Lower leg skin (tissue), 4 donors: ENCODE data around the gene KRTAP17-1. TPM values are rescaled to one million over a fixed set of nuclear protein-coding genes. Genes with fewer than 3 reads are reported as not detected.

Experiments used
- DNase-seq, 2 donors: peaks; one replicate each; pipeline ENCODE4 v3.0.0-alpha.2; 2019; ENCODE audit warnings: low spot score in 2 of 2
- H3K4me3 ChIP-seq: fragments of 200-600 bp; sonication (generic); 2 replicates; pipeline ENCODE4 v1.5.1; 2017; ENCODE audit warnings: mild to moderate bottlenecking, low read depth; ENCODE audit not compliant: poor library complexity, severe bottlenecking
- POLR2A ChIP-seq, 2 donors: fragments of 450-650 bp; IDR thresholded peaks; one replicate each; pipeline ENCODE4 v1.6.1; 2016 to 2017; ENCODE audit warnings: antibody characterized with exemption in 2 of 2, mild to moderate bottlenecking in 1 of 2, moderate library complexity in 1 of 2
- WGBS, 2 donors: methylation state at CpG; one replicate each; pipeline ENCODE4 v1.1.5; 2018; 5-methylcytosine and 5-hydroxymethylcytosine counted together
- intact Hi-C: fragments of 100-400 bp; cut with DNase I; formaldehyde crosslinking; loops from one replicate; pipeline ENCODE4 v1.15.0; 2023; ENCODE audit warnings: low total_unique reads
- total RNA-seq, 4 donors: library from RNA; depleted of rRNA; stranded (reverse); fragments of >200 nt; gene quantifications; one replicate each; pipeline ENCODE4 v1.1.0, GENCODE V29; 2016
- TF ChIP-seq, protein P1 (sequence below), 3 donors: fragments of 450-650 bp; IDR thresholded peaks; one replicate each; pipeline ENCODE4 v1.5.1; 2016; ENCODE audit warnings: antibody characterized with exemption in 3 of 3, mild to moderate bottlenecking in 3 of 3, moderate library complexity in 2 of 3

Gene KRTAP17-1, protein sequence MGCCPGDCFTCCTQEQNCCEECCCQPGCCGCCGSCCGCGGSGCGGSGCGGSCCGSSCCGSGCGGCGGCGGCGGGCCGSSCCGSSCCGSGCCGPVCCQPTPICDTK
- 10 to 100 TPM in 1 of 4 donors, 1 to 10 TPM in 1, not detected in 2; 1.3 to 38.6 TPM for total RNA-seq

GRCh38 chr17:41315204-41315794 is at the start of gene KRTAP17-1:
Gene KRTAP17-1, minus strand, starts transcription at chr17:41315710. Its CDS starts 60 bp downstream, at chr17:41315650.
- peak in 1 of 2 donors; percentile 76 for DNase-seq
- 80 to 84% methylated on average over 18 to 24 of the region's 24 CpGs for WGBS, 2 donors
- intact Hi-C loops, result no loop called here
- no peak within 1 kb of the TSS for H3K4me3 ChIP-seq
- TF ChIP-seq POLR2A (IDR thresholded peaks at IDR 0.05), result no peak
- TF ChIP-seq, protein P1, sequence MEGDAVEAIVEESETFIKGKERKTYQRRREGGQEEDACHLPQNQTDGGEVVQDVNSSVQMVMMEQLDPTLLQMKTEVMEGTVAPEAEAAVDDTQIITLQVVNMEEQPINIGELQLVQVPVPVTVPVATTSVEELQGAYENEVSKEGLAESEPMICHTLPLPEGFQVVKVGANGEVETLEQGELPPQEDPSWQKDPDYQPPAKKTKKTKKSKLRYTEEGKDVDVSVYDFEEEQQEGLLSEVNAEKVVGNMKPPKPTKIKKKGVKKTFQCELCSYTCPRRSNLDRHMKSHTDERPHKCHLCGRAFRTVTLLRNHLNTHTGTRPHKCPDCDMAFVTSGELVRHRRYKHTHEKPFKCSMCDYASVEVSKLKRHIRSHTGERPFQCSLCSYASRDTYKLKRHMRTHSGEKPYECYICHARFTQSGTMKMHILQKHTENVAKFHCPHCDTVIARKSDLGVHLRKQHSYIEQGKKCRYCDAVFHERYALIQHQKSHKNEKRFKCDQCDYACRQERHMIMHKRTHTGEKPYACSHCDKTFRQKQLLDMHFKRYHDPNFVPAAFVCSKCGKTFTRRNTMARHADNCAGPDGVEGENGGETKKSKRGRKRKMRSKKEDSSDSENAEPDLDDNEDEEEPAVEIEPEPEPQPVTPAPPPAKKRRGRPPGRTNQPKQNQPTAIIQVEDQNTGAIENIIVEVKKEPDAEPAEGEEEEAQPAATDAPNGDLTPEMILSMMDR (IDR thresholded peaks at IDR 0.05), result no peak

DNA sequence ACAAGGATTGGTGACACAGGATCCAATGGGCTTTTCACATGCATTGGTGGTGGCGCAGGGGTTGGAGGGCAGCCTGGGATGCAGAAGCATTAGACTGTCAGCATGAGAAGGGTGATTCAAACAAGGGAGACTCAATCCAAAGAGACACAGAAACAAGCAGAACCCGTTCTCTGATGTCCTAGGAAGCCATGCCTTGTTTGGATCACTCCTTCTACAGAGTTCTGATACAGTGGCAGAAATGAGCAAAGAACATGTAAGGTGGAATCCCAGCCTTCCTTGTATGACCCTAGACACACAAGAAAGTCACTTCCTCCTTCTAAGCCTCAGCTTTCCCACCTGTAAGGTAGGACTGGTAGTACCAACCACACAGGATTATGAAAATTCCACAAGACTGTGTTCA is 48.4 kb upstream of the KRTAP17-1 start:
- DNase-seq, result no peak
- 68 to 76% methylated on average over 2 of the region's 2 CpGs for WGBS, 2 donors
- intact Hi-C loops, result no loop called here
- no peak overlapping the region for H3K4me3 ChIP-seq
- no peak for TF ChIP-seq POLR2A (IDR thresholded peaks at IDR 0.05)
- TF ChIP-seq, protein P1 (IDR thresholded peaks at IDR 0.05), result no peak

DNA sequence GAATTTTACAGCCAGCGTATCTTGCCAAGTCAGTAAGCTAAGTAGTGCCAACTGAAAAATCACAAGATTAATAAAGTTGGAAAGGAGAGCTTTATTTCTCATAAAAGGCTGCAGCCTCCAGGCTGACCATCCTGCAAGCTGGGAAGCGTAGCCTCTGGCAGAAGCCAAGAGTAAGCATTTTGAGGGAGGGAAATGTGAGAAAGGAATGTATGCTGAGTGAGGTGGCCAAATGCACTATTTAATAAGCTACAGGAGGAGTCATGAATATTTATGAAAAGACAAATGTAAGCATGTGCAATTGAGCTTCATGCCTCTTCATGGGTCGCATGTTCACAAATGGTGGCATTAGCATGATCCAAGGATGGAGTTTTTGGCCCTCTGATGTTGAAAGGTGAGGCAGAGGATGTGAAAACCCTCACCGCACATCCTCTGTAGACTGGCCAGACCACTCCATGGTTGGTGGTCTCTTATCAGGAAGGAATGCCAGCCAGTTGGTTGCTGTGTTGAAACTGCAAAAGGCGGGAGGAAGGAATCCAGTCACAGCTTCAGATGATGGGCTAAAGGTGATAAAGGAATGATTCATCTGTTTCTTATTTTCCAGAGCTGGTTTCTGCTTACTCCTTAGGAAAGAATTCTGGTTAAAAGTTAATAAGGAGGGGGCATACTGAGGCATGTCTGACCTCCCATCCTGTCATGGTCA is 44.9 kb upstream of the KRTAP17-1 start:
- H3K4me3 ChIP-seq, result no peak overlapping the region
- no peak for TF ChIP-seq POLR2A (IDR thresholded peaks at IDR 0.05)
- TF ChIP-seq, protein P1 (IDR thresholded peaks at IDR 0.05), result no peak
- WGBS, 2 donors, result 77 to 78% methylated on average over 5 of the region's 5 CpGs
- DNase-seq, result no peak
- intact Hi-C loops, result no loop called here

- WGBS, 2 donors, result 85 to 89% methylated on average over 4 of the region's 4 CpGs
- DNase-seq, result no peak
Observed at GRCh38 chr17:41354536-41354935, 39.0 kb upstream of the KRTAP17-1 start.

GRCh38 chr17:41352597-41353366 is 37.3 kb upstream of the KRTAP17-1 start:
- intact Hi-C loops, result no loop called here
- WGBS, 2 donors, result 69 to 76% methylated on average over 7 of the region's 7 CpGs
- DNase-seq, result no peak
- no peak overlapping the region for H3K4me3 ChIP-seq
- TF ChIP-seq POLR2A (IDR thresholded peaks at IDR 0.05), result no peak
- TF ChIP-seq, protein P1 (IDR thresholded peaks at IDR 0.05), result no peak

More at GRCh38 chr17:41354536-41354935, 39.0 kb upstream of the KRTAP17-1 start:
- intact Hi-C loops, result no loop called here
- TF ChIP-seq, protein P1 (IDR thresholded peaks at IDR 0.05), result no peak
- TF ChIP-seq POLR2A (IDR thresholded peaks at IDR 0.05), result no peak
- H3K4me3 ChIP-seq, result no peak overlapping the region
